Spinal cord (tissue), 10 donors: ENCODE results near the gene ZCCHC24. TPM values are rescaled to one million over a fixed set of nuclear protein-coding genes. Genes with fewer than 3 reads are reported as not detected.

Experiments
- DNase-seq, 6 donors: peaks; one replicate each; pipeline versions ENCODE4 v3.0.0 to v3.0.0-alpha.2; 2013 to 2015; ENCODE audit warnings: low spot score in 6 of 6, low read depth in 4 of 6
- H3K27ac ChIP-seq: one replicate; pipeline ENCODE4 v1.5.1; 2013; ENCODE audit warnings: low read depth, low read length, control low read depth
- H3K27me3 ChIP-seq: one replicate; pipeline ENCODE4 v1.6.1; 2013; ENCODE audit warnings: low read length; ENCODE audit not compliant: control insufficient read depth, insufficient read depth
- H3K36me3 ChIP-seq: one replicate; pipeline ENCODE4 v1.6.1; 2013; ENCODE audit warnings: low read length; ENCODE audit not compliant: control insufficient read depth, insufficient read depth
- H3K4me1 ChIP-seq: one replicate; pipeline ENCODE4 v1.6.1; 2013; ENCODE audit warnings: low read length; ENCODE audit not compliant: control insufficient read depth, insufficient read depth
- H3K4me3 ChIP-seq: one replicate; pipeline ENCODE4 v1.5.1; 2013; ENCODE audit warnings: low read depth, low read length, control low read depth
- H3K9me3 ChIP-seq: one replicate; pipeline ENCODE4 v1.6.1; 2013; ENCODE audit warnings: low read length; ENCODE audit not compliant: control insufficient read depth, insufficient read depth
- WGBS: methylation state at CpG from one replicate; pipeline ENCODE4 v1.1.5; 2013; ENCODE audit warnings: missing lambda C conversion rate; ENCODE audit not compliant: insufficient coverage; 5-methylcytosine and 5-hydroxymethylcytosine counted together
- polyA plus RNA-seq, 2 donors: library from polyadenylated mRNA; unstranded; fragments of 120-200 nt; gene quantifications; one replicate each; pipeline ENCODE4 v1.2.1, GENCODE V29; 2013; ENCODE audit not compliant: insufficient read length in 2 of 2
- total RNA-seq, 2 donors: library from RNA; depleted of rRNA in 1 of 2; stranded (reverse); fragments of 120-200 nt in 1 of 2; fragments of >200 nt in 1 of 2; gene quantifications; one replicate each; pipeline versions ENCODE4 v1.2.3 to v1.2.4, GENCODE V29; 2013 to 2014
- donor health status: healthy.

The ZCCHC24 gene
- total and polyA plus RNA-seq, 4 donors: 22.9 to 75.2 (median 56.3) TPM

GRCh38 chr10:79359816-79360498 is 85.5 kb downstream of the ZCCHC24 start:
- DNase-seq: no peak
- no peaks in the 10 kb centered on the region for H3K9me3 ChIP-seq
- H3K36me3 ChIP-seq: peaks cover 12% of the 10 kb centered on the region
- no peak overlapping the region for H3K4me3 ChIP-seq
- H3K27ac ChIP-seq: no peak overlapping the region
- no peaks in the 10 kb centered on the region for H3K27me3 ChIP-seq
- 89% methylated on average over 4 of the region's 6 CpGs for WGBS
- no peaks in the 10 kb centered on the region for H3K4me1 ChIP-seq

DNA sequence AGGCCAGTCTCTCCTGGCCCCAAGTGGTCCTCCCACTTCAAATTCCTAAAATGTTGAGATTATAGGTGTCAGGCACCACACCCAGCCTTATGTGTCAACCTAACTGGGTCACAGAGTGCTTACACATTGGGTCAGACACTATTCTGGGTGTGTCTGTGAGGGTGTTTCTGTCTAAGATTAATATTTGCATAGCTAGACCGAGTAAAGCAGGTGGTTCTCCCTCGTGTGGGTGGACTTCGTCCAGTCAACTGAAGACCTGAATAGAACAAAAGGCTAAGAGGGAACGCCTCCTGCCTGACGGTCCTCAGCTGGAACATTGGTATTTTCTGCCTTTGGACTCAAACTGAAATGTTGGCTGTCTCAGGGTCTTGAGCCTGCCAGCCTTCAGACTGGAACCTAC is 86.6 kb downstream of the ZCCHC24 start:
- peaks cover 22% of the 10 kb centered on the region for H3K36me3 ChIP-seq
- WGBS: 72% methylated on average over 5 of the region's 5 CpGs
- no peak overlapping the region for H3K4me3 ChIP-seq
- H3K27ac ChIP-seq: no peak overlapping the region
- H3K27me3 ChIP-seq: no peaks in the 10 kb centered on the region
- no peaks in the 10 kb centered on the region for H3K9me3 ChIP-seq
- no peaks in the 10 kb centered on the region for H3K4me1 ChIP-seq
- no peak for DNase-seq

DNA sequence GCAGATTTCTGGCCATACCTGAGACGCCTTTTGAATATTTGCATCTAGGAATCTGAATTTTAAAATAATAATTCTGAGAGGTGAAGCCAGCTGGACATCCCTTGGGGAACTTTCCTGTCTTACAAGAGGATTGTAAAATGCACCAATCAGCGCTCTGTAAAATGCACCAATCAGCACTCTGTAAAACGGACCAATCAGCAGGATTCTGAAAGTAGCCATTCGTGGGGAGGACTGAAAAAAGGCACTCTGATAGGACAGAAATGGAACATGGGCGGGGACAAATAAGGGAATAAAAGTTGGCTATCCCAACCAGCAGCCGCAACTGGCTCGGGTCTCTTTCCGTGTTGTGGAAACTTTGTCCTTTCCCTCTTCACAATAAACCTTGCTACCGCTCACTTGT is 88.2 kb downstream of the ZCCHC24 start:
- no peak for DNase-seq
- Histone ChIP-seq H3K27ac (no peak overlapping the region), H3K27me3 (no peaks in the 10 kb centered on the region), H3K36me3 (peaks cover 36% of the 10 kb centered on the region), H3K4me1 (no peaks in the 10 kb centered on the region), H3K9me3 (no peaks in the 10 kb centered on the region), H3K4me3 (no peak overlapping the region)
- 96% methylated on average over 8 of the region's 9 CpGs for WGBS

DNA sequence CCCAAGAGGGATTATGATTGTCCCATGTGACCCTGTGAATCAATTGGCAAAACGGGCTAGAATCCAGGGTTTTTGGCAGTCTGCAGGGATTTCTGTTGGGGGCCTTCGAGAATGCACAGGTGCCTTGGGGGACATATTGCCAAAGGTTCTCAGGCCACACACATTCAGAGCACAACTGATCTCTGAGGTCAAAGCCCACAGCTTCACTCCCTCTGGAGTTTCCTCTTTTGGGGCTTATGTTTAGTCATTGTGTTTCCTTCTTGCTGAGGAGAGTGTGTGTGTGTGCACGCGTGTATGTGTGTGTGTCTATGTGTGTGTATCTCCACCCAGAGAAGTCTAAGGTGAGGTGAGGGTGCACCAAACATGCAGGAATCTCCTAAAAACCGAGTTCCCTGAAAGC is 89.3 kb downstream of the ZCCHC24 start:
- no peak for DNase-seq
- Histone ChIP-seq H3K4me3 (no peak overlapping the region), H3K9me3 (no peaks in the 10 kb centered on the region), H3K36me3 (peaks cover 45% of the 10 kb centered on the region), H3K27me3 (no peaks in the 10 kb centered on the region), H3K4me1 (no peaks in the 10 kb centered on the region), H3K27ac (no peak overlapping the region)
- WGBS: 77% methylated on average over 2 of the region's 5 CpGs

DNA sequence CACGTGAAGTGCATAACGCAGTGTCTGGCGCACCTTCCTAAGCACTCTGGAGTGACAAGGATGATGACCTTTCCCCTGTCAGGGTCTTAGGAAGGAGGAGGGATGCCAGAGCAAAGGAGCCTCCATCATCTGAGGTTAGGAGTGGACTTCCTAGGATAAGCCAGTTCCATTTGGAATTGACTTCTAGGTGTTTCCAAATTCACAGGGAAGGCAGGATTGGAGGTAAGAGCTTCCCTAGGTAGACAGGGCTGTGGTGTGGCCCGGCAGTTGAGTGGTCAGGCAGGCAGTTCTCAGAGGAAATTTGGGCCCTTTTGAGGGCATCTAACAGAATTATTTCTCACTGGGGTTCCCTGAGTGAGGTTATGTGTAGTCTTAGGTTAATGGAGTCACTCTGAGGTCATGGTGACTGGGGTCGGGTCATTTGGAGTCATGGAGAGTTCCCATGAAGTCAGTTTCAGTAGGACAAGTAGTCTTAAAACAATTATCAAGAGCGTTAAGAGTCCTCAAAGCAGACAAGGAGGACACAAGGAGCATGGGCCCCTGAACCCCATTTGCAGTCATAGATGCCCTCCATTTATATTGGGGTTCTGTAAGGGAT is 89.9 kb downstream of the ZCCHC24 start:
- WGBS: 93% methylated on average over 4 of the region's 6 CpGs
- H3K4me1 ChIP-seq: peaks cover 3% of the 10 kb centered on the region
- no peaks in the 10 kb centered on the region for H3K27me3 ChIP-seq
- no peak overlapping the region for H3K27ac ChIP-seq
- H3K9me3 ChIP-seq: no peaks in the 10 kb centered on the region
- DNase-seq: no peak
- H3K36me3 ChIP-seq: peaks cover 50% of the 10 kb centered on the region
- H3K4me3 ChIP-seq: no peak overlapping the region

- no peak overlapping the region for H3K27ac ChIP-seq
- 100% methylated on average over 5 of the region's 6 CpGs for WGBS
- H3K4me1 ChIP-seq: peaks cover 6% of the 10 kb centered on the region
- no peaks in the 10 kb centered on the region for H3K27me3 ChIP-seq
- H3K4me3 ChIP-seq: no peak overlapping the region
- H3K36me3 ChIP-seq: peaks cover 59% of the 10 kb centered on the region
- H3K9me3 ChIP-seq: no peaks in the 10 kb centered on the region
- DNase-seq: no peak
These were observed 90.8 kb downstream of the ZCCHC24 start for GRCh38 chr10:79354615-79355014.

- WGBS: 88% methylated on average over 2 of the region's 3 CpGs
- peaks cover 11% of the 10 kb centered on the region for H3K4me1 ChIP-seq
- DNase-seq: no peak
- H3K4me3 ChIP-seq: no peak overlapping the region
- H3K9me3 ChIP-seq: no peaks in the 10 kb centered on the region
- no peak overlapping the region for H3K27ac ChIP-seq
- H3K27me3 ChIP-seq: no peaks in the 10 kb centered on the region
- peaks cover 63% of the 10 kb centered on the region for H3K36me3 ChIP-seq
These were observed 91.3 kb downstream of the ZCCHC24 start for GRCh38 chr10:79354141-79354540.

DNA sequence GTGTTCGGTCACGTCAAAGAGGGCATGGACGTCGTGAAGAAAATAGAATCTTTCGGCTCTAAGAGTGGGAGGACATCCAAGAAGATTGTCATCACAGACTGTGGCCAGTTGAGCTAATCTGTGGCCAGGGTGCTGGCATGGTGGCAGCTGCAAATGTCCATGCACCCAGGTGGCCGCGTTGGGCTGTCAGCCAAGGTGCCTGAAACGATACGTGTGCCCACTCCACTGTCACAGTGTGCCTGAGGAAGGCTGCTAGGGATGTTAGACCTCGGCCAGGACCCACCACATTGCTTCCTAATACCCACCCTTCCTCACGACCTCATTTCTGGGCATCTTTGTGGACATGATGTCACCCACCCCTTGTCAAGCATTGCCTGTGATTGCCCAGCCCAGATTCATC is 91.7 kb downstream of the ZCCHC24 start:
- no peaks in the 10 kb centered on the region for H3K9me3 ChIP-seq
- no peak for DNase-seq
- H3K4me1 ChIP-seq: peaks cover 15% of the 10 kb centered on the region
- WGBS: 98% methylated on average over 5 of the region's 11 CpGs
- no peak overlapping the region for H3K4me3 ChIP-seq
- peaks cover 68% of the 10 kb centered on the region for H3K36me3 ChIP-seq
- no peaks in the 10 kb centered on the region for H3K27me3 ChIP-seq
- H3K27ac ChIP-seq: no peak overlapping the region

GRCh38 chr10:79353000-79353406 is 92.4 kb downstream of the ZCCHC24 start:
- no peak overlapping the region for H3K4me3 ChIP-seq
- no peaks in the 10 kb centered on the region for H3K27me3 ChIP-seq
- no peak for DNase-seq
- H3K9me3 ChIP-seq: no peaks in the 10 kb centered on the region
- peaks cover 68% of the 10 kb centered on the region for H3K36me3 ChIP-seq
- peaks cover 22% of the 10 kb centered on the region for H3K4me1 ChIP-seq
- WGBS: 87% methylated on average over 8 of the region's 8 CpGs
- no peak overlapping the region for H3K27ac ChIP-seq
